ENCODE data around the gene FBH1. TPM values are rescaled to one million over a fixed set of nuclear protein-coding genes. Genes with fewer than 3 reads are reported as not detected.
"Not testable (repeated sequence)": the region's sequence is repeated elsewhere in the genome, so short reads cannot be mapped to it uniquely, and the experiment has no call there.

The FBH1 gene
- total RNA-seq, 1 donor: 93.7 TPM

DNA sequence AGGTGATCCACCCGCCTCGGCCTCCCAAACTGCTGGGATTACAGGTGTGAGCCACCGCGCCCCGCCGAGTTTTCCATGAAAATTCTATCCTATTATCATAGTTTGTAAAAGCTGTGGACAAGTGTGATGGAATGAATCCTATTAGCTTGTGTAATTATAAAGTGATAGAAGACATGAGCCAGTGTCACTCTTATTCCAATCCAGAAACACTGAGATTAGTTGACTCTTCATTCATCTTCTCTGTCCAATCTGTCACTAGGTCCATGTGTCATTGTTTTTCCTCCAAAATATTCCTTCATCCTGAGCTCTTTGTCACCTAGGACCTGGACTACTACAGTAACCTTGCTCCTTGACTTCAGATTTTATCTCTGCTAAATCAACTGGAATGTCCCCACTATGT, 13.5 kb downstream of the FBH1 start:
- TF ChIP-seq, protein P1, sequence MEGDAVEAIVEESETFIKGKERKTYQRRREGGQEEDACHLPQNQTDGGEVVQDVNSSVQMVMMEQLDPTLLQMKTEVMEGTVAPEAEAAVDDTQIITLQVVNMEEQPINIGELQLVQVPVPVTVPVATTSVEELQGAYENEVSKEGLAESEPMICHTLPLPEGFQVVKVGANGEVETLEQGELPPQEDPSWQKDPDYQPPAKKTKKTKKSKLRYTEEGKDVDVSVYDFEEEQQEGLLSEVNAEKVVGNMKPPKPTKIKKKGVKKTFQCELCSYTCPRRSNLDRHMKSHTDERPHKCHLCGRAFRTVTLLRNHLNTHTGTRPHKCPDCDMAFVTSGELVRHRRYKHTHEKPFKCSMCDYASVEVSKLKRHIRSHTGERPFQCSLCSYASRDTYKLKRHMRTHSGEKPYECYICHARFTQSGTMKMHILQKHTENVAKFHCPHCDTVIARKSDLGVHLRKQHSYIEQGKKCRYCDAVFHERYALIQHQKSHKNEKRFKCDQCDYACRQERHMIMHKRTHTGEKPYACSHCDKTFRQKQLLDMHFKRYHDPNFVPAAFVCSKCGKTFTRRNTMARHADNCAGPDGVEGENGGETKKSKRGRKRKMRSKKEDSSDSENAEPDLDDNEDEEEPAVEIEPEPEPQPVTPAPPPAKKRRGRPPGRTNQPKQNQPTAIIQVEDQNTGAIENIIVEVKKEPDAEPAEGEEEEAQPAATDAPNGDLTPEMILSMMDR (IDR thresholded peaks at IDR 0.05; ENCODE audit: extremely low read depth, low read depth, low read length): no peak
- Histone ChIP-seq H3K27ac (ENCODE audit: low read depth, low read length) (no peak overlapping the region), H3K79me2 (ENCODE audit: insufficient read depth, low read length) (peaks cover 68% of the 10 kb centered on the region), H3K36me3 (ENCODE audit: insufficient read depth, low read length) (peaks cover 18% of the 10 kb centered on the region), H2AFZ (ENCODE audit: low read length) (no peak overlapping the region), H3K27me3 (ENCODE audit: insufficient read depth, low read length) (no peaks in the 10 kb centered on the region), H3K4me3 (ENCODE audit: insufficient read depth, low read length) (no peak overlapping the region), H3K4me2 (ENCODE audit: insufficient read depth, low read length) (no peak overlapping the region), H4K20me1 (ENCODE audit: insufficient read depth, low read length) (peaks cover 14% of the 10 kb centered on the region), H3K9me3 (ENCODE audit: low read depth, low read length) (no peaks in the 10 kb centered on the region), H3K4me1 (ENCODE audit: insufficient read depth, low read length) (no peaks in the 10 kb centered on the region)
- DNase-seq (ENCODE audit: insufficient read length, low spot score, missing footprints): no peak

DNA sequence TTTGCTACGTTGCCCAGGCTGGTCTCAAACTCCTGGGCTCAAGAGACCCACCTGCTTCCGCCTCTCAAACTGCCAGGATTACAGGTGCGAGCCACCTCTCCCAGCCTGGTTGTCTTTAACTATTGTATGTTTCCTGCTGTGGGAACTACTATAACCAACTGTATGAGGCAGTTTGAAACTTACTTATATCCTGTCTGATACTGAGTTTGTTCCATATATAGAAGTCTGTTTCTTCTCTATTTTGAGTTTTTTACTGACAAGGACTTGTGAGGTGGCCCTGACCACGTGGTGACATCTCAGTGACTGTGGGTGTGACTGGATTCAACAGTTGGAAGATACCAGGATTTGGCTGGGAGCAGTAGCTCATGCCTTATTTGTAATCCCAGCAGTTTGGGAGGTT, 14.2 kb downstream of the FBH1 start:
- H3K36me3 ChIP-seq (ENCODE audit: insufficient read depth, low read length): peaks cover 24% of the 10 kb centered on the region
- no peak overlapping the region for H3K4me2 ChIP-seq (ENCODE audit: insufficient read depth, low read length)
- H3K9me3 ChIP-seq (ENCODE audit: low read depth, low read length): no peaks in the 10 kb centered on the region
- TF ChIP-seq, protein P1 (IDR thresholded peaks at IDR 0.05; ENCODE audit: extremely low read depth, low read depth, low read length): no peak
- H3K4me1 ChIP-seq (ENCODE audit: insufficient read depth, low read length): no peaks in the 10 kb centered on the region
- no peak overlapping the region for H3K27ac ChIP-seq (ENCODE audit: low read depth, low read length)
- no peak overlapping the region for H2AFZ ChIP-seq (ENCODE audit: low read length)
- no peak overlapping the region for H3K4me3 ChIP-seq (ENCODE audit: insufficient read depth, low read length)
- no peak for DNase-seq (ENCODE audit: insufficient read length, low spot score, missing footprints)
- H3K27me3 ChIP-seq (ENCODE audit: insufficient read depth, low read length): no peaks in the 10 kb centered on the region
- peaks cover 61% of the 10 kb centered on the region for H3K79me2 ChIP-seq (ENCODE audit: insufficient read depth, low read length)
- H4K20me1 ChIP-seq (ENCODE audit: insufficient read depth, low read length): peaks cover 12% of the 10 kb centered on the region

DNA sequence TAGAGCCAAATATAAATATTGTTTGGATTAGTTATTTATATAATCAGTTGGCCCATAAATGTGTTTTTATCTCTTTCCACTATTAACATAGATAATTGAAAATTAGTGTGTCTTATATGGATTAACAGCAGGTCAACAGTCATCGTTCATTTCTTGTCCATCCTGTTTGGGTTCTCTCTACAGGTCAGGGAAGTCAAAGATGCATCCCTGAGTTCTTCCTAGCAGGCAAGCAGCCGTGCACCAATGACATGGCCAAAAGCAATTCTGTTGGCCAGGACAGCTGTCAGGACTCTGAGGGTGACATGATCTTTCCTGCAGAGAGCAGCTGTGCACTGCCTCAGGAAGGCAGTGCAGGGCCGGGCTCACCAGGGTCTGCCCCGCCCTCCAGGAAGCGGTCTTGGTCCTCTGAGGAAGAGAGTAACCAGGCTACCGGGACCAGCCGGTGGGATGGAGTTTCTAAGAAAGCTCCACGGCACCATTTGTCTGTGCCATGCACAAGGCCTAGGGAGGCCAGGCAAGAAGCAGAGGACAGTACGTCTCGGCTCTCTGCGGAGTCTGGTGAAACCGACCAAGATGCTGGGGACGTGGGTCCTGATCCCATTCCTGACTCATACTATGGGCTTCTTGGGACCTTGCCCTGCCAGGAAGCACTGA, 15.9 kb downstream of the FBH1 start:
- H3K36me3 ChIP-seq (ENCODE audit: insufficient read depth, low read length): peaks cover 39% of the 10 kb centered on the region
- H3K27me3 ChIP-seq (ENCODE audit: insufficient read depth, low read length): no peaks in the 10 kb centered on the region
- DNase-seq (ENCODE audit: insufficient read length, low spot score, missing footprints): no peak
- no peaks in the 10 kb centered on the region for H3K4me1 ChIP-seq (ENCODE audit: insufficient read depth, low read length)
- peaks cover 45% of the 10 kb centered on the region for H3K79me2 ChIP-seq (ENCODE audit: insufficient read depth, low read length)
- H2AFZ ChIP-seq (ENCODE audit: low read length): no peak overlapping the region
- no peaks in the 10 kb centered on the region for H3K9me3 ChIP-seq (ENCODE audit: low read depth, low read length)
- TF ChIP-seq, protein P1 (IDR thresholded peaks at IDR 0.05; ENCODE audit: extremely low read depth, low read depth, low read length): no peak
- no peak overlapping the region for H3K4me2 ChIP-seq (ENCODE audit: insufficient read depth, low read length)
- H4K20me1 ChIP-seq (ENCODE audit: insufficient read depth, low read length): peaks cover 9% of the 10 kb centered on the region
- H3K27ac ChIP-seq (ENCODE audit: low read depth, low read length): no peak overlapping the region
- H3K4me3 ChIP-seq (ENCODE audit: insufficient read depth, low read length): no peak overlapping the region

DNA sequence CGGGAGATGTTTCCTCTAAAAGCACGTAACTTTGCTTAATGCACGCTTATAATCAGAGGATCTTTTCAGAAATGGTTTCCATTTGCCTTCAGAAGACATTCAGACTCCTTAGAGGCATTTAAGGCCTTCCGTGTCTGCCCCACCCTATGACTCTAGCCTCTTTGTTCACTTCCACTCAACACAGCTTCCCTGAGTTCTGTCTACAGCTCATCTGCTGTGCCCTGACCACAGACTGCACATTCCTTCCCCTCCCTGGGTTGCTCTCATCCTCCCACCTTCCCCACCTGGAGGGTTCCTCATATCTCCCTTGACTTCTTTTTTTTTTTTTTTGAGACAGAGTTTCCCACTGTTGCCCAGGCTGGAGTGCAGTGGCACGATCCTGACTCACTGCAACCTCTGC, 16.6 kb downstream of the FBH1 start:
- no peaks in the 10 kb centered on the region for H3K27me3 ChIP-seq (ENCODE audit: insufficient read depth, low read length)
- H3K27ac ChIP-seq (ENCODE audit: low read depth, low read length): no peak overlapping the region
- H4K20me1 ChIP-seq (ENCODE audit: insufficient read depth, low read length): peaks cover 9% of the 10 kb centered on the region
- no peak for DNase-seq (ENCODE audit: insufficient read length, low spot score, missing footprints)
- no peak overlapping the region for H3K4me3 ChIP-seq (ENCODE audit: insufficient read depth, low read length)
- TF ChIP-seq, protein P1 (IDR thresholded peaks at IDR 0.05; ENCODE audit: extremely low read depth, low read depth, low read length): no peak
- no peak overlapping the region for H3K4me2 ChIP-seq (ENCODE audit: insufficient read depth, low read length)
- no peak overlapping the region for H2AFZ ChIP-seq (ENCODE audit: low read length)
- peaks cover 45% of the 10 kb centered on the region for H3K79me2 ChIP-seq (ENCODE audit: insufficient read depth, low read length)
- H3K4me1 ChIP-seq (ENCODE audit: insufficient read depth, low read length): no peaks in the 10 kb centered on the region
- peaks cover 46% of the 10 kb centered on the region for H3K36me3 ChIP-seq (ENCODE audit: insufficient read depth, low read length)
- no peaks in the 10 kb centered on the region for H3K9me3 ChIP-seq (ENCODE audit: low read depth, low read length)

DNA sequence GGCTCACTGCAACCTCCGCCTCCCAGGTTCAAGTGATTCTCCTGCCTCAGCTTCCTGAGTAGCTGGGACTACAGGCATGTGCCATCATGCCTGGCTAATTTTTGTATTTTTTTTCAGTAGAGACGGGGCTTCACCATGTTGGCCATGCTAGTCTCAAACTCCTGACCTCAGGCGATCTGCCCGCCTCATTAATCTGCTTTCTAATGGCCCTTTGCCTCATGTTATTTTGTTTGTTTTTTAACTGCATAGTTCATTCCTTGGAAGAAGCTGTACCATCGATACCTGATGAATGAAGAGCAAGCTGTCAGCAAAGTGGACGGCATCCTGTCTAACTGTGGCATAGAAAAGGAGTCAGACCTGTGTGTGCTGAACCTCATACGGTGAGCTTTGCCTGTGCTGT, 18.6 kb downstream of the FBH1 start:
- H3K36me3 ChIP-seq (ENCODE audit: insufficient read depth, low read length): peaks cover 56% of the 10 kb centered on the region
- not testable (repeated sequence) for H3K27me3 ChIP-seq (ENCODE audit: insufficient read depth, low read length); H3K4me3 ChIP-seq (ENCODE audit: insufficient read depth, low read length); H3K4me2 ChIP-seq (ENCODE audit: insufficient read depth, low read length); DNase-seq (ENCODE audit: insufficient read length, low spot score, missing footprints); H3K4me1 ChIP-seq (ENCODE audit: insufficient read depth, low read length); H3K9me3 ChIP-seq (ENCODE audit: low read depth, low read length); H3K27ac ChIP-seq (ENCODE audit: low read depth, low read length); H2AFZ ChIP-seq (ENCODE audit: low read length)
- H4K20me1 ChIP-seq (ENCODE audit: insufficient read depth, low read length): peaks cover 17% of the 10 kb centered on the region
- peaks cover 30% of the 10 kb centered on the region for H3K79me2 ChIP-seq (ENCODE audit: insufficient read depth, low read length)

All from osteoblast (primary cell).